HUES6 (cell line): ENCODE measurements around the gene CDKN1B.

ENCODE experiments used
- H3K27ac ChIP-seq: 2 replicates; pipeline ENCODE4 v1.7.0; 2013; ENCODE audit warnings: low read depth, mild to moderate bottlenecking, low read length, inconsistent platforms
- H3K27me3 ChIP-seq: 2 replicates; pipeline ENCODE4 v1.6.1; 2013; ENCODE audit warnings: low read length; ENCODE audit not compliant: control insufficient read depth, insufficient read depth
- H3K36me3 ChIP-seq: 2 replicates; pipeline ENCODE4 v1.6.1; 2013; ENCODE audit warnings: low read length; ENCODE audit not compliant: control insufficient read depth, insufficient read depth
- H3K4me1 ChIP-seq: 2 replicates; pipeline ENCODE4 v1.6.1; 2013; ENCODE audit warnings: low read length; ENCODE audit not compliant: control insufficient read depth, insufficient read depth
- H3K4me3 ChIP-seq: 2 replicates; pipeline ENCODE4 v1.5.1; 2013; ENCODE audit warnings: low read depth, low read length
- H3K9ac ChIP-seq: one replicate; pipeline ENCODE4 v1.6.1; 2013; ENCODE audit warnings: mild to moderate bottlenecking, low read length
- H3K9me3 ChIP-seq: 2 replicates; pipeline ENCODE4 v1.6.1; 2013; ENCODE audit warnings: low read depth, low read length; ENCODE audit not compliant: control insufficient read depth, insufficient read depth

The CDKN1B gene

DNA sequence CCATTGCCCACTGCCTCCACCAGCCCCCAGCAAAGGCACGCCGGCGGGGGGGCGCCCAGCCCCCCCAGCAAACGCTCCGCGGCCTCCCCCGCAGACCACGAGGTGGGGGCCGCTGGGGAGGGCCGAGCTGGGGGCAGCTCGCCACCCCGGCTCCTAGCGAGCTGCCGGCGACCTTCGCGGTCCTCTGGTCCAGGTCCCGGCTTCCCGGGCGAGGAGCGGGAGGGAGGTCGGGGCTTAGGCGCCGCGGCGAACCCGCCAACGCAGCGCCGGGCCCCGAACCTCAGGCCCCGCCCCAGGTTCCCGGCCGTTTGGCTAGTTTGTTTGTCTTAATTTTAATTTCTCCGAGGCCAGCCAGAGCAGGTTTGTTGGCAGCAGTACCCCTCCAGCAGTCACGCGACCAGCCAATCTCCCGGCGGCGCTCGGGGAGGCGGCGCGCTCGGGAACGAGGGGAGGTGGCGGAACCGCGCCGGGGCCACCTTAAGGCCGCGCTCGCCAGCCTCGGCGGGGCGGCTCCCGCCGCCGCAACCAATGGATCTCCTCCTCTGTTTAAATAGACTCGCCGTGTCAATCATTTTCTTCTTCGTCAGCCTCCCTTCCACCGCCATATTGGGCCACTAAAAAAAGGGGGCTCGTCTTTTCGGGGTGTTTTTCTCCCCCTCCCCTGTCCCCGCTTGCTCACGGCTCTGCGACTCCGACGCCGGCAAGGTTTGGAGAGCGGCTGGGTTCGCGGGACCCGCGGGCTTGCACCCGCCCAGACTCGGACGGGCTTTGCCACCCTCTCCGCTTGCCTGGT, at the start of gene CDKN1B:
Gene CDKN1B, plus strand, starts transcription at position 576 of the 793 bp plus-strand sequence. CDS start 472 bp downstream, outside the sequence.
- peak within 1 kb of the TSS; percentile 86; the same call in 1 of the 2 replicates for H3K27ac ChIP-seq
- H3K9me3 ChIP-seq = no peaks in the 10 kb centered on the region
- peak within 1 kb of the TSS; percentile 93 for H3K9ac ChIP-seq
- H3K4me1 ChIP-seq = peaks cover 46% of the 10 kb centered on the region
- peak within 1 kb of the TSS; percentile 94 for H3K4me3 ChIP-seq
- H3K36me3 ChIP-seq = peaks cover 25% of the 10 kb centered on the region
- peaks cover 8% of the 10 kb centered on the region for H3K27me3 ChIP-seq

- H3K9me3 ChIP-seq = no peaks in the 10 kb centered on the region
- no peak overlapping the region for H3K9ac ChIP-seq
- peaks cover 27% of the 10 kb centered on the region for H3K4me1 ChIP-seq
- H3K36me3 ChIP-seq = no peaks in the 10 kb centered on the region
- H3K27ac ChIP-seq = no peak overlapping the region
- no peaks in the 10 kb centered on the region for H3K27me3 ChIP-seq
- H3K4me3 ChIP-seq = no peak overlapping the region
These were observed 49.2 kb upstream of the CDKN1B start for GRCh38 chr12:12668005-12668404.

GRCh38 chr12:12669020-12669419, 48.1 kb upstream of the CDKN1B start:
- no peaks in the 10 kb centered on the region for H3K9me3 ChIP-seq
- no peak overlapping the region for H3K9ac ChIP-seq
- no peaks in the 10 kb centered on the region for H3K36me3 ChIP-seq
- H3K4me1 ChIP-seq = peaks cover 27% of the 10 kb centered on the region
- no peak overlapping the region for H3K27ac ChIP-seq
- no peaks in the 10 kb centered on the region for H3K27me3 ChIP-seq
- H3K4me3 ChIP-seq = no peak overlapping the region

GRCh38 chr12:12671850-12672660, 45.1 kb upstream of the CDKN1B start:
- H3K27ac ChIP-seq = no peak overlapping the region
- H3K4me1 ChIP-seq = peaks cover 26% of the 10 kb centered on the region
- H3K4me3 ChIP-seq = no peak overlapping the region
- no peaks in the 10 kb centered on the region for H3K36me3 ChIP-seq
- H3K27me3 ChIP-seq = peaks cover 18% of the 10 kb centered on the region; the same call in 1 of the 2 replicates
- no peak overlapping the region for H3K9ac ChIP-seq
- no peaks in the 10 kb centered on the region for H3K9me3 ChIP-seq

DNA sequence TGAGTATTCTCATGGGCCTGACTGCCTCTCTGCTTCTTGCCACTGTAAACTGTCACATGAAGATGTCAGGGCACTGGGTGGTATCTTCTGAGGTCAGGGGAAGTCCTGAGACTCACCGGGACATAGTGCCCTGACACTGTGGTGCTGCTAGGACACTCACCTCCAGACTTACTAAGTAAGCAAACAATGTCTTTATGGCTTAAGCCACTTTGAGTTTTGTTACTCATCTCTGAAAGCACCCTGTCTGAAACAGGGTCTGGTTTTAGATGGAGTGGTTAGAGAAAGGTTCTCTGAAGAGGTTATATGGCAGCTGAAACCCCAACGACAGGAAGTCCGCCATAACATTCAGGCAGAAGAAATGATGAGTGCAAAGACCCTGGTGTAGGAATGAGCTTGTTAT, 43.9 kb upstream of the CDKN1B start:
- H3K4me1 ChIP-seq = peaks cover 26% of the 10 kb centered on the region
- no peak overlapping the region for H3K4me3 ChIP-seq
- H3K27ac ChIP-seq = no peak overlapping the region
- no peaks in the 10 kb centered on the region for H3K9me3 ChIP-seq
- peaks cover 18% of the 10 kb centered on the region; the same call in 1 of the 2 replicates for H3K27me3 ChIP-seq
- no peak overlapping the region for H3K9ac ChIP-seq
- no peaks in the 10 kb centered on the region for H3K36me3 ChIP-seq

DNA sequence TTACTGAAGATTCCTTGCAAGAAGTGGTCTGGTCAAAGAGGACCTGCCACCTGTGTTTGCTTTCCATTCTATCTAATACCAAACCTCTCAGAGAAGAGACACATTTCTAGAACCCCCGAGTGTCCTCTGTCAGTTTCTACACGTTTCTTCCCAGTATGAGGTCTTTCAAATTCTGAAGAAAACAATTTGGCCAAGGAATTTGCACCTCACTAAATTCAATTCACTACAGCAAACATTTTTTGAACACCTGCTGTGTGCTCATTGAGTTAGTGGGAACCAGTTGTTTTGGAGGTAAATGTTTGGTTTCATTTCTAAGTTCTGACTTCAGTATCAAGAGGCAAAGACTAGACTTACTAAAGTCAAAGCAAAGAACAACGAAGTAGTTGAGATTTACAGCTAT, 40.6 kb upstream of the CDKN1B start:
- 0 out of 2 replicates have a peak overlapping the region, but pooled peaks have one; percentile 44 for H3K27ac ChIP-seq

GRCh38 chr12:12681061-12681765, 36.0 kb upstream of the CDKN1B start:
- Histone ChIP-seq H3K27me3 (peaks cover 2% of the 10 kb centered on the region; the same call in 1 of the 2 replicates), H3K9ac (peak overlapping the region; percentile 5), H3K9me3 (no peaks in the 10 kb centered on the region), H3K36me3 (no peaks in the 10 kb centered on the region), H3K27ac (no peak overlapping the region), H3K4me1 (peaks cover 35% of the 10 kb centered on the region), H3K4me3 (no peak overlapping the region)

More for the DNA sequence above, 40.6 kb upstream of the CDKN1B start:
- Histone ChIP-seq H3K4me3 (peak overlapping the region; percentile 16), H3K9me3 (no peaks in the 10 kb centered on the region), H3K9ac (peak overlapping the region; percentile 28), H3K36me3 (no peaks in the 10 kb centered on the region), H3K4me1 (peaks cover 28% of the 10 kb centered on the region), H3K27me3 (peaks cover 18% of the 10 kb centered on the region; the same call in 1 of the 2 replicates)

GRCh38 chr12:12682284-12682683, 34.9 kb upstream of the CDKN1B start:
- H3K4me1 ChIP-seq = peaks cover 28% of the 10 kb centered on the region
- no peaks in the 10 kb centered on the region for H3K36me3 ChIP-seq
- no peak overlapping the region for H3K9ac ChIP-seq
- H3K9me3 ChIP-seq = no peaks in the 10 kb centered on the region
- H3K27me3 ChIP-seq = no peaks in the 10 kb centered on the region
- H3K27ac ChIP-seq = no peak overlapping the region
- peak overlapping the region; percentile 32; the same call in 1 of the 2 replicates for H3K4me3 ChIP-seq

GRCh38 chr12:12683136-12683697, 34.0 kb upstream of the CDKN1B start:
- H3K9ac ChIP-seq = peak overlapping the region; percentile 89
- H3K9me3 ChIP-seq = no peaks in the 10 kb centered on the region
- H3K4me1 ChIP-seq = peaks cover 28% of the 10 kb centered on the region
- no peak overlapping the region for H3K27ac ChIP-seq
- no peaks in the 10 kb centered on the region for H3K27me3 ChIP-seq
- H3K4me3 ChIP-seq = peak overlapping the region; percentile 82
- H3K36me3 ChIP-seq = no peaks in the 10 kb centered on the region

- Histone ChIP-seq H3K9ac (peak overlapping the region; percentile 89), H3K9me3 (no peaks in the 10 kb centered on the region), H3K27ac (no peak overlapping the region; the same call in 1 of the 2 replicates), H3K4me1 (peaks cover 28% of the 10 kb centered on the region), H3K36me3 (no peaks in the 10 kb centered on the region), H3K4me3 (peak overlapping the region; percentile 82), H3K27me3 (no peaks in the 10 kb centered on the region)
These were observed 33.4 kb upstream of the CDKN1B start for GRCh38 chr12:12683725-12684124.
